DND-41 (cell line): ENCODE data around the gene PDCD11.
"Not testable (repeated sequence)": the region's sequence is repeated elsewhere in the genome, so short reads cannot be mapped to it uniquely, and the experiment has no call there.

ENCODE experiments used
- ATAC-seq: fragments of 200-7000 bp; cut with Tn5 transposase; 3 replicates; pipeline ENCODE4 v1.9.1; 2021; ENCODE audit warnings: low read depth; ENCODE audit not compliant: insufficient read depth
- DNase-seq: peaks from one replicate; pipeline ENCODE4 v3.0.0-alpha.2; 2020
- H2AFZ ChIP-seq: 2 replicates; pipeline ENCODE4 v1.6.0; 2012; ENCODE audit warnings: low read depth, low read length
- H3K27ac ChIP-seq: 2 replicates; pipeline ENCODE4 v1.5.1; 2012; ENCODE audit warnings: low read length, inconsistent platforms
- H3K27me3 ChIP-seq: fragments of 200-600 bp; sonication (generic); 2 replicates; pipeline ENCODE4 v1.6.0; 2012; ENCODE audit warnings: low read length, mild to moderate bottlenecking, inconsistent platforms; ENCODE audit not compliant: insufficient read depth, poor library complexity
- H3K36me3 ChIP-seq: 2 replicates; pipeline ENCODE4 v1.5.1; 2012; ENCODE audit warnings: low read length, inconsistent platforms; ENCODE audit not compliant: insufficient read depth
- H3K4me1 ChIP-seq: 2 replicates; pipeline ENCODE4 v1.5.1; 2012; ENCODE audit warnings: mild to moderate bottlenecking, low read length; ENCODE audit not compliant: insufficient read depth
- H3K4me2 ChIP-seq: 2 replicates; pipeline ENCODE4 v1.6.0; 2012; ENCODE audit warnings: mild to moderate bottlenecking, moderate library complexity, low read length, inconsistent platforms; ENCODE audit not compliant: insufficient read depth
- H3K4me3 ChIP-seq, 2 experiments: fragments of 200-600 bp in 1 of 2; shearing (Covaris generic) in 1 of 2; 2 replicates each; pipeline ENCODE4 v1.5.1; 2012 to 2016; ENCODE audit warnings: inconsistent platforms in 2 of 2, low read length in 2 of 2, mild to moderate bottlenecking in 2 of 2, low read depth in 1 of 2, moderate library complexity in 1 of 2
- H3K79me2 ChIP-seq: 2 replicates; pipeline ENCODE4 v1.6.0; 2012; ENCODE audit warnings: low read length, inconsistent platforms; ENCODE audit not compliant: insufficient read depth
- H3K9ac ChIP-seq: 2 replicates; pipeline ENCODE4 v1.6.0; 2012; ENCODE audit warnings: low read depth, mild to moderate bottlenecking, inconsistent platforms, low read length, moderate library complexity
- H3K9me3 ChIP-seq: 2 replicates; pipeline ENCODE4 v1.5.1; 2012; ENCODE audit warnings: low read length, moderate library complexity, mild to moderate bottlenecking, inconsistent platforms; ENCODE audit not compliant: insufficient read depth, severe bottlenecking
- H4K20me1 ChIP-seq: 2 replicates; pipeline ENCODE4 v1.6.0; 2012; ENCODE audit warnings: low read length; ENCODE audit not compliant: insufficient read depth
- EZH2 ChIP-seq: IDR thresholded peaks from 3 replicates; pipeline ENCODE4 v1.6.1; 2012; ENCODE audit warnings: borderline replicate concordance, low read depth, mild to moderate bottlenecking, moderate library complexity, low read length, inconsistent platforms; ENCODE audit not compliant: severe bottlenecking
- TF ChIP-seq, protein P1 (sequence below): IDR thresholded peaks from 2 replicates; pipeline ENCODE4 v1.5.1; 2012; ENCODE audit warnings: borderline replicate concordance, low read length, moderate library complexity, mild to moderate bottlenecking; ENCODE audit not compliant: poor library complexity, severe bottlenecking; ENCODE audit errors: extremely low read depth

PDCD11 gene

DNA sequence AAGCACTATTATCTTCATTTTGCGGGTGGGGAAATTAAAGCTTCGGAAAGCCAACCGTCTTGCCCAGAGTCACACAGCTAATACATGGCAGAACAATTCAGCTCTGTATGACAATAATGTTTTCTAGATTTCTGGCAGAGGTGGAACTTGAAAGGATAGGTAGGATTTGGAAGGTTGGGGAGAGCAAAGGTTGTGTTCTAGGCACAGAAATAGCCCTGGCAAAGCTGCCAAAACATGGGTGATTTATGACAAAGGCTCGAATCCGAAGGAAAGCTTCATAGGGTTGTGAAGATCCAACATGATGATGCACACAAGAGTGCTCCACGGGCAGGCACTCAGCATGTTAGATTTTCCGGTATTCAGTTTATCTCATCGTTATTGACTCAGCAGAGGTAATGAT lies 19.2 kb downstream of the PDCD11 start:
- Histone ChIP-seq H3K79me2 (no peaks in the 10 kb centered on the region), H3K4me2 (no peak overlapping the region), H3K4me1 (no peaks in the 10 kb centered on the region), H3K9me3 (no peaks in the 10 kb centered on the region), H3K27me3 (no peaks in the 10 kb centered on the region), H3K9ac (no peak overlapping the region), H4K20me1 (peaks cover 9% of the 10 kb centered on the region), H3K27ac (no peak overlapping the region), H3K4me3 (no peak overlapping the region), H2AFZ (no peak overlapping the region), H3K36me3 (peaks cover 97% of the 10 kb centered on the region)
- DNase-seq (no peak), ATAC-seq (no peak)
- TF ChIP-seq, protein P1, sequence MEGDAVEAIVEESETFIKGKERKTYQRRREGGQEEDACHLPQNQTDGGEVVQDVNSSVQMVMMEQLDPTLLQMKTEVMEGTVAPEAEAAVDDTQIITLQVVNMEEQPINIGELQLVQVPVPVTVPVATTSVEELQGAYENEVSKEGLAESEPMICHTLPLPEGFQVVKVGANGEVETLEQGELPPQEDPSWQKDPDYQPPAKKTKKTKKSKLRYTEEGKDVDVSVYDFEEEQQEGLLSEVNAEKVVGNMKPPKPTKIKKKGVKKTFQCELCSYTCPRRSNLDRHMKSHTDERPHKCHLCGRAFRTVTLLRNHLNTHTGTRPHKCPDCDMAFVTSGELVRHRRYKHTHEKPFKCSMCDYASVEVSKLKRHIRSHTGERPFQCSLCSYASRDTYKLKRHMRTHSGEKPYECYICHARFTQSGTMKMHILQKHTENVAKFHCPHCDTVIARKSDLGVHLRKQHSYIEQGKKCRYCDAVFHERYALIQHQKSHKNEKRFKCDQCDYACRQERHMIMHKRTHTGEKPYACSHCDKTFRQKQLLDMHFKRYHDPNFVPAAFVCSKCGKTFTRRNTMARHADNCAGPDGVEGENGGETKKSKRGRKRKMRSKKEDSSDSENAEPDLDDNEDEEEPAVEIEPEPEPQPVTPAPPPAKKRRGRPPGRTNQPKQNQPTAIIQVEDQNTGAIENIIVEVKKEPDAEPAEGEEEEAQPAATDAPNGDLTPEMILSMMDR, result no peak
- TF ChIP-seq EZH2, result no peak

DNA sequence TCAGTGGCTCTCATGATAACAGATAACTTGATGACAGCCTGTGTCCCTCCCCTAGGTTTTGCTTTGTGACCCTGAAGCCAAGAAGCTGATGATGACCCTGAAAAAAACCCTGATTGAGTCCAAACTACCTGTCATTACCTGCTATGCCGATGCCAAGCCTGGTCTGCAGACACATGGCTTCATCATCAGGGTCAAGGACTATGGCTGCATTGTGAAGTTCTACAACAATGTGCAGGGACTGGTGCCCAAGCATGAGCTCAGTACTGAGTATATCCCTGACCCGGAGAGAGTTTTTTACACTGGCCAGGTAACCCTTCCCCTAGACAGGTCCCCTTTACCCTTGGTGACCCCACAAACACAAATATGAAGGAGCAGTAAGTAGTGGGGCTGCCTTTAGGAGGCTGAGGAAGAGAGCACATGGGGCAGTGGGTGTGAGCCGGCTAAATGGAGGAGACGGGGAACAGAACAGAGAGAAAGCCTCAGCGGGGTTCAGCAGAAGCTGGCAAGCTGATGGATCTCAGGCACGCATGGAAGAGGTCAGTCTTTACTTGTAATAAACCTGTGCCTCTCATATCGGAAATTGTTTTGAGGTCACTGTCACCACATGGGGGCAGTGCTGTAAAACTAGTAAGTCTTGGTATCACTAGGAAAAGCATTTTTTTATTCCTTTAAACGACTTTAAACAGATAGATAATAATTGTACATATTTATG lies 20.2 kb downstream of the PDCD11 start:
- TF ChIP-seq, protein P1, result peak; percentile 73
- TF ChIP-seq EZH2, result no peak
- Histone ChIP-seq H4K20me1 (peaks cover 9% of the 10 kb centered on the region), H2AFZ (no peak overlapping the region), H3K4me3 (no peak overlapping the region), H3K9ac (no peak overlapping the region), H3K79me2 (no peaks in the 10 kb centered on the region), H3K36me3 (peaks cover 97% of the 10 kb centered on the region), H3K4me1 (no peaks in the 10 kb centered on the region), H3K27ac (no peak overlapping the region), H3K27me3 (no peaks in the 10 kb centered on the region), H3K9me3 (no peaks in the 10 kb centered on the region), H3K4me2 (no peak overlapping the region)
- DNase-seq (peak; percentile 58), ATAC-seq (peak; percentile 74)

DNA sequence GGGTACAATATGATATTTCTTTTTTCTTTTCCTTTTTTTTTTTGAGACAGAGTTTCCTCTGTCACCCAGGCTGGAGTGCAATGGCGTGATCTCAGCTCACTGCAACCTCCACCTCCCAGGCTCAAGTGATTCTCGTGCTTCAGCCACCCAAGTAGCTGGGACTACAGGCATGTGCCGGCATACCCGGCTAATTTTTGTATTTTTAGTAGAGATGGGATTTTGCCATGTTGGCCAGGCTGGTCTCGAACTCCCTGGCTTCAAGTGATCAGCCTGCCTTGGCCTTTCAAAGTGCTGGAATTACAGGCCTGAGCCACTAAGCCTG lies 20.7 kb downstream of the PDCD11 start:
- not testable (repeated sequence) for H2AFZ ChIP-seq, ATAC-seq
- H3K36me3 ChIP-seq, result peaks cover 94% of the 10 kb centered on the region

DNA sequence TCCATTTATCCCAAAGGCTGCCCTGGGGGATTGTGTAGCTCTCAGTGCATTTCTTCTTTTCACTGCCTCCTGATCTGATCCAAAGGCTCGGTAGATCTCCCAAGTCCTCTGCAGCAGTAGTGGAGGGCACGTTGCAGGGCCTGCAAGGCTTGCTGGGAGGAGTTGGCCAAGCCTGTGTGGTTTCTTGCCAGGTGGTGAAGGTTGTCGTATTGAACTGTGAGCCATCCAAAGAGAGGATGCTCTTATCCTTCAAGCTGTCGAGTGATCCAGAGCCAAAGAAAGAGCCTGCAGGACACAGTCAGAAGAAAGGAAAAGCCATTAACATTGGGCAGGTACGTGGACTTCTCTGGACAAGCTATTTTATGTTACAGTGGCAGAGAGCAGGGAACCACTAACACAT lies 21.2 kb downstream of the PDCD11 start:
- 0 out of 3 replicates have a peak, but pooled peaks have one; percentile 27 for ATAC-seq
- H3K4me2 ChIP-seq, result no peak overlapping the region
- H3K27ac ChIP-seq, result no peak overlapping the region
- no peak for DNase-seq
- H2AFZ ChIP-seq, result no peak overlapping the region
- H3K4me3 ChIP-seq, result no peak overlapping the region
- no peak overlapping the region for H3K9ac ChIP-seq
- no peaks in the 10 kb centered on the region for H3K9me3 ChIP-seq
- H3K36me3 ChIP-seq, result peaks cover 94% of the 10 kb centered on the region
- H3K79me2 ChIP-seq, result no peaks in the 10 kb centered on the region
- no peaks in the 10 kb centered on the region for H3K27me3 ChIP-seq
- peaks cover 9% of the 10 kb centered on the region for H4K20me1 ChIP-seq
- TF ChIP-seq EZH2, result no peak
- TF ChIP-seq, protein P1, result no peak
- H3K4me1 ChIP-seq, result no peaks in the 10 kb centered on the region

More for the DNA sequence above, 20.7 kb downstream of the PDCD11 start:
- H3K79me2 ChIP-seq, DNase-seq, H3K4me1 ChIP-seq, H3K27ac ChIP-seq, H3K4me2 ChIP-seq, H3K9ac ChIP-seq, H3K27me3 ChIP-seq, H3K9me3 ChIP-seq, H4K20me1 ChIP-seq, H3K4me3 ChIP-seq: not testable (repeated sequence)
